Measurements from ENCODE around the gene FBXL12. TPM values are rescaled to one million over a fixed set of nuclear protein-coding genes. Genes with fewer than 3 reads are reported as not detected.
"Not testable (repeated sequence)": the region's sequence is repeated elsewhere in the genome, so short reads cannot be mapped to it uniquely, and the experiment has no call there.

FBXL12 gene
- total RNA-seq, 2 experiments from 2014 or later, result 18.3 to 20.6 TPM

DNA sequence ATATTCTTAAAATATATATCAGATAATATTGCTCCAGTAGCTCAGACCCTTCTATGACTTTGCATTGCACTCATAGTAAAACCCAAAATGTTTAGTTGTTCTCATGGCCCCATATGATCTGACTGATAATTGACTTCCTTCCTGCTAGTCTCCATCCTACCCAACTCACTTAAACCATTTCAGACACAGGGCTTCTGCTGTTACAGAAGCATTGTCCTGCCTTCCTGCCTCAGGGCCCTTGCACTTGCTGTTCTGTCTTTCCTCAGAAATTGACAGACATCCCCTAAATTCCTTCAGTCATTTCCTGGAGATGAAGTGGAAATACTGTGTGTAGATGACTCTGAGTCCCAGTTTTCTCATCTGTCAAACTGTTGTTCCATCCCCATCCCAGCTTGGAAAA is 19.7 kb downstream of the FBXL12 start:
- Mint-ChIP-seq H3K4me3 (no peak overlapping the region), H3K36me3 (ENCODE audit: low read depth) (no peaks in the 10 kb centered on the region), H3K27ac (peak overlapping the region; percentile 3), H3K27me3 (no peaks in the 10 kb centered on the region), H3K9me3 (no peaks in the 10 kb centered on the region), H3K4me1 (peaks cover 24% of the 10 kb centered on the region)
- no peak for DNase-seq
- ChIA-PET POLR2A (interaction anchor here (0.8 to 2.3 kb wide), 4 partner anchors 19 to 490 kb away, joined by 3 to 11 read pairs (median 5); partner anchors contain the start of genes FBXL12, UBL5, ZNF121 and ZNF699), CTCF (interaction anchor here (1.1 to 2.5 kb wide), 5 partner anchors 31 to 214 kb away, joined by 3 to 8 read pairs (median 5); partner anchors contain the start of gene ZNF846)

DNA sequence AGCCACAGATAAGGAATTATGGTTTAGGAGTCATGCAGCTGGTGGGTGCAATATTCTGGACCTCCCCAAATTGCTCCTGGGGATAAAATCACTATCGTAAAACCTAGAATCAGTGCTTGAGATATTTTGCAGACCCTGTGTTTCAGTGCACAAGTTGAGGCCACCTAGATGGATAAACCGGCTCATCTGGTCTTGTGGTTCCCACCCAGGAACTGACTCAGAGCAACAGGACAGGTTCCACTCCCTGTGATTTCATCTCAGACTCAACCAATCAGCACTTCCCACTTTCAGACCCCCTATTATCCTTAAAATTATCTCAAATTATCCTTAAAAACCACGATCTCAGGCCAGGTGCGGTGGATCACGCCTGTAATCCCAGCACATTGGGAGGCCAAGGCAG is 21.0 kb downstream of the FBXL12 start:
- H3K36me3 Mint-ChIP-seq (ENCODE audit: low read depth), result no peaks in the 10 kb centered on the region
- H3K27ac Mint-ChIP-seq, result no peak overlapping the region
- CTCF ChIA-PET, result interaction anchor here (0.7 to 2.5 kb wide), 3 partner anchors 180 to 213 kb away, joined by 3 to 6 read pairs (median 3); no protein-coding TSS in a partner anchor
- POLR2A ChIA-PET, result interaction anchor here (1.3 to 2.3 kb wide), 3 partner anchors 21 to 489 kb away, joined by 3 to 11 read pairs (median 7); partner anchors contain the start of genes FBXL12, UBL5 and ZNF699
- no peaks in the 10 kb centered on the region for H3K9me3 Mint-ChIP-seq
- peaks cover 28% of the 10 kb centered on the region for H3K4me1 Mint-ChIP-seq
- no peaks in the 10 kb centered on the region for H3K27me3 Mint-ChIP-seq
- no peak for DNase-seq
- no peak overlapping the region for H3K4me3 Mint-ChIP-seq

DNA sequence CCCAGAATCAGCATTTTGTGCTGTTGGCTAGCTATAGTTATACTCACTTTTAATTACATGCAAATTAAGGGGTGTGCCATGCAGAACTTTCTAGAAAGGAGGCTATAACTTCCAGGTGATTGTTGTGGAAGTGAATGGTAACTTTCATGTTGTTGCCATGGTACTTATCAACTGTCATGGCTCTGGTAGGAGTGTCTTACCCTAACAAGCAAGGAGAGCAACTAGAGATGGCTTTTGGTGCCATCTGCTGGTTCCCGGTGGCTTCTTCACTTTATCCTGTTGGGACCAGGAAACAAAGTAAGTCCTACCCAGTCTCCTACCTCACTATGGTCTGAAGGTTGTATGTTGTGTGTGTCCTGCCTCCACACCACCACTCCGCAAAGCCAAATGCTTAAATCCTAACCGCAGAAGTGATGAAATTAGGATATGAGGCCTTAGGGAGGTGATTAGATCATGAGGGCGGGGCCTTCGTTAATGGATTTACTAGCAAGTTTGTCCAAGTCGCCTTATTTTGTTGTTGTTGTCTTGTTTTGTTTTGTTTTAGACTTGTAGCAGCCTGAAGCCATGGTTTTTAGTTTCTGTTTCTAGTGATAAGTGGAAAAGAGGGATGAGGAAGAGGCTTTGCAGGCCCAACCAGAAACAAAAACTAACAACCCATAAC is 22.6 kb downstream of the FBXL12 start:
- Mint-ChIP-seq H3K27me3 (no peaks in the 10 kb centered on the region), H3K4me3 (no peak overlapping the region), H3K4me1 (peaks cover 32% of the 10 kb centered on the region), H3K9me3 (no peaks in the 10 kb centered on the region), H3K27ac (peak overlapping the region; percentile 74), H3K36me3 (ENCODE audit: low read depth) (no peaks in the 10 kb centered on the region)
- POLR2A ChIA-PET, result interaction anchor here (0.9 to 1.3 kb wide), 3 partner anchors 22 to 170 kb away, joined by 3 to 4 read pairs (median 4); partner anchors contain the start of gene UBL5
- CTCF ChIA-PET, result interaction anchor here (0.6 to 2.8 kb wide), 9 partner anchors 8 to 591 kb away, joined by 3 to 11 read pairs (median 5); partner anchors contain the start of genes ZNF121, ZNF561, ZNF699 and ZNF846
- peak; percentile 90 for DNase-seq

DNA sequence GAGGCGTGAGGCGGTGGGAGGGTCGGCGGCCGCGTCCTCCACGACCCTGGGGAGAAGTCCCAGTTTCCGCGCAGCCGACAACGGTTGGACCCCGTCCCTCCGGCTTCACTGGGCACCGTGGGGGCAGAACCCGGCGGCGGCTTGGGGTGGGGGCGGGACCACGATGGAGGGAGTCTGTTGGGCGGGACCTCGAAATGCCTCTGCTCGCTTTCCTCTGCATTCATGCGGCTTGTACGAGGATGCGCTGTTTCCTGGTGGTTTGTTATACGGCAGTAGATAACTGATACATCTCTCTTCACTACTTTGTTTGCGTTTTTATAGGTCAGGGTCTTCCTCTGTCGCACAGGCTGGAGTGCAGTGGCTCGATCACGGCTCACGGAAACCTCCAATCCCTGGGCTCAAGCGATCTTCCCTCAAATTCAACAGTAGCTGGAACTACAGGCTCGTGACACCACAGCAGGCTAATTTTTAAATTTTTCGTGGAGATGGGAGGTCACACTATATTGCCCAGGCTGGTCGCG is 25.7 kb downstream of the FBXL12 start:
- peak; percentile 67 for DNase-seq
- POLR2A ChIA-PET, result interaction anchor here (1.1 to 2.1 kb wide), 3 partner anchors 25 to 42 kb away, joined by 3 to 10 read pairs (median 4); partner anchors contain the start of genes FBXL12, PIN1 and ZNF846
- H3K4me1 Mint-ChIP-seq, result peaks cover 27% of the 10 kb centered on the region
- H3K4me3 Mint-ChIP-seq, result peak overlapping the region; percentile 79
- no peaks in the 10 kb centered on the region for H3K27me3 Mint-ChIP-seq
- H3K27ac Mint-ChIP-seq, result peak overlapping the region; percentile 69
- H3K36me3 Mint-ChIP-seq (ENCODE audit: low read depth), result no peaks in the 10 kb centered on the region
- CTCF ChIA-PET, result interaction anchor here (1.2 kb wide), 1 partner anchor 168 kb away, joined by 3 read pairs; no protein-coding TSS in a partner anchor
- H3K9me3 Mint-ChIP-seq, result no peaks in the 10 kb centered on the region

DNA sequence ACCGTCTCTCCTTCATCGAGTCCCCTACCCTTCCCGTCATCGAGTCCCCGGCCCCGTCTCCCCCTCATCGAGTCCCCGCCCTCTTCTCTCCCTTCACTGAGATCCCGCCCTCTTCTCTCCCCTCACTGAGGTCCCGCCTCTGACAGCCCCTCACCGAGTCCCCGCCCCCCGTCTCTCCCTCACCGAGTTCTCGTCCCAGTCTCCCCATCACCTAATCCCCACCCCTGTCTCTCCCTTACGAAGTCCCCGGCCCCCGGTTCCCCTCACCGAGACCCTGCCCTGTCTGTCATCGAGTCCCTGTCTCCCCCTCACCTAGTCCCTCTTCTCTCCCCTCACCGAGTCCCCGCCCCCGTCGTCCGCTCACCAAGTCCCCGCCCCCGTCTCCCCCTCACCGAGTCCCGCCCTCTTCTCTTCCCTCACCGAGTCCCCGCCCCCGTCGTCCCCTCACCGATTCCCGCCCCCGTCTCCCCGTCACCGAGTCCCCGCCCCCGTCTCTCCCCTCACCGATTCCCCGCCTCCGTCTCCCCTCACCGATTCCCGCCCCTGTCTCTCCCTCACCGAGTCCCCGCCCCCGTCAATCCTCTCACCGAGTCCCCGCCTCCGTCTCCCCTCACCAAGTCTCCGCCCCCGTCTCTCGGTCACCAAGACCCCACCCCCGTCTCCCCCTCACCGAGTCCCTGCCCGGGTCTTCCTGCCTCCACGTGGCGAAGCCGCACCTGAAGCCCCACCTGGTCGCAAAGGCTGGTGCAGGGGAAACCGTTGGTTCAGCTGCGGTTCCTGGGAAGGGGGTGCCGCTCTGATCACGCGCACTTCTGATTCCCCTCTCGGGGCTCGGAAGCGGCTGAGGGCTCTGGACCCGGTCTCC is 26.4 kb downstream of the FBXL12 start:
- ChIA-PET CTCF (interaction anchor here (1.2 kb wide), 1 partner anchor 167 kb away, joined by 3 read pairs; no protein-coding TSS in a partner anchor), POLR2A (interaction anchor here (1.1 to 2.1 kb wide), 3 partner anchors 24 to 42 kb away, joined by 3 to 10 read pairs (median 4); partner anchors contain the start of genes FBXL12, PIN1 and ZNF846)
- DNase-seq, result peak; percentile 92
- Mint-ChIP-seq H3K27me3 (no peaks in the 10 kb centered on the region), H3K36me3 (ENCODE audit: low read depth) (no peaks in the 10 kb centered on the region), H3K27ac (peak overlapping the region; percentile 84), H3K4me3 (peak overlapping the region; percentile 79), H3K4me1 (peaks cover 22% of the 10 kb centered on the region), H3K9me3 (no peaks in the 10 kb centered on the region)

DNA sequence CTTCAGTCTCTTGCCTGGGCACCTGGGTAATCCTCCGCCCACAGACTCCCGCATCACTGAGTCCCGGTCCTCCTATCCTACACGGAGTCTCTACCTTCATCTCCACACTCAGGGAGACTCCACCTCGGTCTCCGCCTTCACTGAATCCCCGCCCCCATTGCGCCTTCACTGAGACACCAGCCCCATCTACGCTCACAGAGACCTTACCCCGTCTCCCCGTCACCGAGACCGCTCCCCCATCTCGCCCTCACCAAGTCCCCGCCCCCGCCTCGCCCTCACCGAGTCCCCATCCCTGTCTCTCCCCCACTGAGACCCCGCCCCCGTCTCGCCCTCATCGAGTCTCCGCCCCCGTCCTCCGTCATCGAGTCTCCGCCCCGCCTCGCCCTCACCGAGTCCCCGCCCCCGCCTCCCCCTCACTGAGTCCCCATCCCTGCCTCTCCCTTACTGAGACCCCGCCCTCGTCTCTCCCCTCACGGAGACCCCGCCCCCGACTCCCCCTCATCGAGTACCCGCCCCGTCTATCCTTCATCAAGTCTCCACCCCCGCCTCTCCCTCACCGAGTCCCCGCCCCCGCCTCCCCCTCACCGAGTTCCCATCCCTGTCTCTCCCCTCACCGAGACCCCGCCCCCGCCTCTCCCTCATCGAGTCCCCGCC is 27.2 kb downstream of the FBXL12 start:
- DNase-seq, result peak; percentile 92
- Mint-ChIP-seq H3K27ac (peak overlapping the region; percentile 84), H3K27me3 (no peaks in the 10 kb centered on the region), H3K4me1 (peaks cover 22% of the 10 kb centered on the region), H3K36me3 (ENCODE audit: low read depth) (no peaks in the 10 kb centered on the region), H3K4me3 (peak overlapping the region; percentile 79), H3K9me3 (no peaks in the 10 kb centered on the region)
- POLR2A ChIA-PET, result no interaction called here
- CTCF ChIA-PET, result no interaction called here

DNA sequence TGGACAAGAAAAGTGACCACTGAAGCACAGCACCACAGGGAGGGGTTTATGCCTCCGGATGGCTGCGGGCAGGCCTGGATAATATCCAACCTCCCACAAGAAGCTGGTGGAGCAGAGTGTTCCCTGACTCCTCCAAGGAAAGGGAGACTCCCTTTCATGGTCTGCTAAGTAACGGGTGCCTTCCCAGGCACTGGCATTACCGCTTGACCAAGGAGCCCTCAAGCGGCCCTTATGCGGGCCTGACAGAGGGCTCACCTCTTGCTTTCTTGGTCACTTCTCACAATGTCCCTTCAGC is 27.9 kb downstream of the FBXL12 start:
- POLR2A ChIA-PET; H3K27me3 Mint-ChIP-seq; DNase-seq; H3K36me3 Mint-ChIP-seq (ENCODE audit: low read depth); H3K27ac Mint-ChIP-seq; H3K9me3 Mint-ChIP-seq; CTCF ChIA-PET: not testable (repeated sequence)
- peaks cover 21% of the 10 kb centered on the region for H3K4me1 Mint-ChIP-seq
- H3K4me3 Mint-ChIP-seq, result peak overlapping the region; percentile 79

DNA sequence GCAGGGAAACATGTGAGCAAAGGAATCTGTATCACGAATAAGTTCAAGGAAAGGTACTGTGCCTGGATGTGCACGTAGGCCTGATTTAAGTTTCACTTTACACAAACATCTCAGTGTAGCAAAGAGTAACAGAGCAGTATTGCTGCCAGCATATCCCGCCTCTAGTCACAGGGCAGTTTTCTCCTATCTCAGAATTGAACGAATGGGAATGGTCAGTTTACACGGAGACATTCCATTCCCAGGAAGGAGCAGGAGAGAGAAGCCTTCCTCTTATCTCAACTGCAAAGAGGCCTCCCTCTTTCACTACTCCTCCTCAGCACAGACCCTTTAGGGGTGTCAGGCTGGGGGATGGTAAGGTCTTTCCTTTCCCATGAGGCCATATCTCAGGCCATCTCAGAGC is 29.3 kb downstream of the FBXL12 start:
- H3K36me3 Mint-ChIP-seq (ENCODE audit: low read depth); H3K4me3 Mint-ChIP-seq; DNase-seq; H3K27ac Mint-ChIP-seq; CTCF ChIA-PET; H3K27me3 Mint-ChIP-seq; POLR2A ChIA-PET; H3K9me3 Mint-ChIP-seq: not testable (repeated sequence)
- H3K4me1 Mint-ChIP-seq, result peaks cover 30% of the 10 kb centered on the region

DNA sequence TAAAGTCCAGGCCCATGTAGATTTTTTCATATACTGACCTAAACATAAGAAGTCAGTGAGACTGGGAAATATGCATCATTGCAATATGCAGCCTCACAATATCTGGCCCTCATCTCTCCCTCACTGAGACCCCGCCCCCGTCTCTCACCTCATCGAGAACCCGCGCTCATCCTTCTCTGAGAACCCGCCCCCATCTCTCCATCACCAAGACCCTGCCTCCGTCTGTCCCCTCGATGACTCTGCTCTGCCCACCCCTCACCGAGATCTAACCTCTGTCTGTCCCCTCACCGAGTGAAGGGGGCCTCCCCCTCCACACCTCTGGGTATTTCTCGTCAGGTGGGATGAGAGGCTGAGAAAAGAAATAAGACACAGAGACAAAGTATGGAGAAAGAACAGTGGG is 29.8 kb downstream of the FBXL12 start:
- CTCF ChIA-PET, result no interaction called here
- H3K27me3 Mint-ChIP-seq, result no peaks in the 10 kb centered on the region
- H3K27ac Mint-ChIP-seq, result no peak overlapping the region
- no peak overlapping the region for H3K4me3 Mint-ChIP-seq
- POLR2A ChIA-PET, result interaction anchor here (0.6 to 1.0 kb wide), 2 partner anchors 20 to 29 kb away, joined by 3 to 4 read pairs; partner anchors contain the start of genes FBXL12 and ZNF846
- peaks cover 33% of the 10 kb centered on the region for H3K4me1 Mint-ChIP-seq
- no peaks in the 10 kb centered on the region for H3K36me3 Mint-ChIP-seq (ENCODE audit: low read depth)
- H3K9me3 Mint-ChIP-seq, result no peaks in the 10 kb centered on the region
- no peak for DNase-seq

DNA sequence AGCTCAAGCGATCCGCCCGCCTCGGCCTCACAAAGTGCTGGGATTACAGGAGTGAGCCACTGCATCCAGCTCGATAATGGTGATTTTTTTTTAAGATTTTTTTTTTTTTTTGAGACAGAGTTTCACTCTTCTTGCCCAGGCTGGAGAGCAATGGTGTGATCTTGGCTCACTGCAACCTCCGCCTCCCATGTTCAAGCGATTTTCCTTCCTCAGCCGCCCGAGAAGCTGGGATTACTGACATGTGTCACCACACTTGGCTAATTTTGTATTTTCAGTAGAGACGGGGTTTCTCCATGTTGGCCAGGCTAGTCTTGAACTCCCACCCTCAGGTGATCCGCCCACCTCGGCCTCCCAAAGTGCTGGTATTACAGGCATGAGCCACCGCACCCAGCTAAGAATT is 30.3 kb downstream of the FBXL12 start:
- CTCF ChIA-PET; H3K27me3 Mint-ChIP-seq; DNase-seq; H3K27ac Mint-ChIP-seq; H3K36me3 Mint-ChIP-seq (ENCODE audit: low read depth); H3K9me3 Mint-ChIP-seq; H3K4me3 Mint-ChIP-seq: not testable (repeated sequence)
- H3K4me1 Mint-ChIP-seq, result peaks cover 35% of the 10 kb centered on the region
- POLR2A ChIA-PET, result interaction anchor here (0.6 to 1.0 kb wide), 2 partner anchors 19 to 30 kb away, joined by 3 to 4 read pairs; partner anchors contain the start of genes FBXL12 and ZNF846

DNA sequence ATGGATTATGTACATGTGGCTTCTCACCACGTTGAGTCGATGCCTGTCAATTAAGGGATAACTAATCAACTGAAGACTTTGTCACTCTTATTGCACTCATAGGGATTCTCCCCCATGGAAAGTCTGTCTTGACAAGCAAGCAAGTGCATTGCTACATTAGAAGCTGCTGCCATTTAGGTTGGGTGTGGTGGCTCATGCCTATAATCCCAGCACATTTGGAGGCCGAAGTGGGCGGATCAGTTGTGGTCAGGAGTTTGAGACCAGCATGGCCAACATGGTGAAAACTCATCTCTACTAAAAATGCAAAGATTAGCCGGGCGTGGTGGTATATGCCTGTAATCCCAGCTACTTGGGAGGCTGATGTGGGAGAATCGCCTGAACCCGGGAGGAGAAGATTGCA is 32.1 kb downstream of the FBXL12 start:
- POLR2A ChIA-PET, result interaction anchor here (1.1 kb wide), 1 partner anchor 19 kb away, joined by 4 read pairs; the partner anchor contains the start of gene ZNF846
- Mint-ChIP-seq H3K4me1 (peaks cover 31% of the 10 kb centered on the region), H3K27me3 (no peaks in the 10 kb centered on the region), H3K9me3 (peaks cover 2% of the 10 kb centered on the region), H3K27ac (peak overlapping the region; percentile 47), H3K4me3 (peak overlapping the region; percentile 56), H3K36me3 (ENCODE audit: low read depth) (no peaks in the 10 kb centered on the region)
- CTCF ChIA-PET, result no interaction called here
- DNase-seq, result no peak

DNA sequence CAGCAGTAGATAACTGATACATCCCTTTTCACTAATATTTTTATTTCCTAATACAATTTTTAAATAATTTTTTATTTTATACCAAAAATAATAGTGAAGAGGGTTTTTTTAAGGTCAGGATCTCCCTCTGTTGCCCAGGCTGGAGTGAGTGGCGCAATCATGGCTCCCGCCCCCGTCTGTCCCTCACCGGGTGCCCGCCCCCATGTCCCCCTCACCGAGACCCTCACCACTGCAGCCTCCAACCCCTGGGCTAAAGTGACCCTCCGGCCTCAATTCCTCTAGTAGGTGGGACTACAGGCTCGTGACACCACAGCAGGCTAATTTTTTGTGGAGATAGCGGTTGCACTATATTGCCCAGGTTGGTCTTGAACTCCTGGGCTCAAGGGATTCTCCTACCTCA is 32.5 kb downstream of the FBXL12 start:
- CTCF ChIA-PET, result no interaction called here
- DNase-seq, result no peak
- H3K27ac Mint-ChIP-seq, result peak overlapping the region; percentile 84
- POLR2A ChIA-PET, result no interaction called here
- H3K9me3 Mint-ChIP-seq, result peaks cover 2% of the 10 kb centered on the region
- H3K4me3 Mint-ChIP-seq, result peak overlapping the region; percentile 84
- H3K36me3 Mint-ChIP-seq (ENCODE audit: low read depth), result no peaks in the 10 kb centered on the region
- no peaks in the 10 kb centered on the region for H3K27me3 Mint-ChIP-seq
- peaks cover 29% of the 10 kb centered on the region for H3K4me1 Mint-ChIP-seq
